K562 (cell line): ENCODE data around the gene RARRES2. TPM values are rescaled to one million over a fixed set of nuclear protein-coding genes. Genes with fewer than 3 reads are reported as not detected.

Experiments
- ARHGAP35 ChIP-seq: fragments of 450-650 bp; IDR thresholded peaks from 2 replicates; pipeline ENCODE4 v1.6.1; 2018; ENCODE audit not compliant: partially characterized antibody
- BACH1 ChIP-seq: fragments of 200-800 bp; sonication (Bioruptor generic); IDR thresholded peaks from 2 replicates; pipeline ENCODE4 v1.6.1; 2016; ENCODE audit warnings: missing genetic modification characterization, missing compliant biosample characterization
- CBFA2T3 ChIP-seq: fragments of 450-650 bp; IDR thresholded peaks from 2 replicates; pipeline ENCODE4 v1.6.1; 2017
- CREB3 ChIP-seq: fragments of 450-650 bp; conservative IDR thresholded peaks from 2 replicates; pipeline ENCODE4 v1.6.1; 2016; ENCODE audit warnings: missing genetic modification characterization, low read depth, mild to moderate bottlenecking, missing compliant biosample characterization, moderate library complexity
- DIDO1 ChIP-seq: fragments of 450-650 bp; IDR thresholded peaks from 2 replicates; pipeline ENCODE4 v1.6.1; 2016; ENCODE audit warnings: low read depth, missing biosample characterization, missing genetic modification characterization
- E2F3 ChIP-seq: fragments of 250-450 bp; sonication (Bioruptor Pico); IDR thresholded peaks from 2 replicates; pipeline ENCODE4 v1.4.0; 2020; ENCODE audit warnings: mild to moderate bottlenecking
- EGR1 ChIP-seq: fragments of 450-650 bp; conservative IDR thresholded peaks from 2 replicates; pipeline ENCODE4 v1.6.1; 2017; ENCODE audit warnings: mild to moderate bottlenecking
- FOXO4 ChIP-seq: fragments of 450-650 bp; formaldehyde crosslinking; IDR thresholded peaks from 2 replicates; pipeline ENCODE4 v1.4.0; 2020; ENCODE audit warnings: mild to moderate bottlenecking, moderate library complexity
- GTF2A2 ChIP-seq: IDR thresholded peaks from 2 replicates; pipeline ENCODE4 v1.6.1; 2016; ENCODE audit warnings: mild to moderate bottlenecking, missing genetic modification characterization, missing compliant biosample characterization
- ILF3 ChIP-seq: fragments of 450-650 bp; IDR thresholded peaks from 2 replicates; pipeline ENCODE4 v1.6.1; 2018; ENCODE audit warnings: antibody characterized with exemption, mild to moderate bottlenecking, moderate library complexity, borderline replicate concordance
- KLF6 ChIP-seq: fragments of 250-450 bp; sonication (Bioruptor Pico); IDR thresholded peaks from 2 replicates; pipeline ENCODE4 v1.4.0; 2020; ENCODE audit warnings: mild to moderate bottlenecking, moderate library complexity, borderline replicate concordance
- LCOR ChIP-seq: sonication (generic); formaldehyde crosslinking; IDR thresholded peaks from 2 replicates; pipeline ENCODE4 v1.8.0; 2022; ENCODE audit warnings: mild to moderate bottlenecking, missing genetic modification reagents
- POLR2H ChIP-seq: IDR thresholded peaks from 2 replicates; pipeline ENCODE4 v1.6.1; 2016; ENCODE audit warnings: missing genetic modification characterization, low read depth, mild to moderate bottlenecking, control low read depth, missing compliant biosample characterization, moderate library complexity
- SAFB ChIP-seq: fragments of 200-400 bp; formaldehyde crosslinking; IDR thresholded peaks from 2 replicates; pipeline ENCODE4 v1.6.1; 2017; ENCODE audit warnings: low read depth, low read length, borderline replicate concordance
- SLC30A9 ChIP-seq: fragments of 250-450 bp; sonication (Bioruptor Pico); IDR thresholded peaks from 2 replicates; pipeline ENCODE4 v1.8.0; 2022; ENCODE audit warnings: mild to moderate bottlenecking, moderate library complexity
- ZMIZ1 ChIP-seq, 2 experiments: fragments of 150-350 bp in 1 of 2; IDR thresholded peaks; 2 replicates each; pipeline ENCODE4 v1.6.1; 2012 to 2016; ENCODE audit warnings: low read depth in 2 of 2, low read length in 2 of 2, mild to moderate bottlenecking in 1 of 2, moderate library complexity in 1 of 2
- ZNF316 ChIP-seq: fragments of 450-650 bp; IDR thresholded peaks from 2 replicates; pipeline ENCODE4 v1.6.1; 2016
- ZNF589 ChIP-seq: fragments of 200-800 bp; sonication (Bioruptor generic); IDR thresholded peaks from 2 replicates; pipeline ENCODE4 v1.6.1; 2016; ENCODE audit warnings: low read depth, missing genetic modification characterization, missing compliant biosample characterization
- polyA plus RNA-seq, 8 experiments: library from polyadenylated mRNA; depleted of rRNA in 4 of 8; stranded (reverse) in 5 of 8; unstranded in 3 of 8; fragments of >200 nt; fragmentation: Nextera tagmentation in 2 of 8; fragmentation: Illumina TruSeq in 1 of 8; extraction: Ambion mirVana in 2 of 8; extraction: Trizol in 1 of 8; gene quantifications; 2 replicates each; pipeline versions ENCODE4 v1.2.1 to v1.2.3, GENCODE V29; 2011 to 2014; ENCODE audit warnings: inconsistent platforms in 1 of 8, missing spikeins in 1 of 8
- total RNA-seq, 7 experiments: library from RNA; depleted of rRNA in 6 of 7; stranded (reverse); fragments of >200 nt in 6 of 7; fragmentation: Illumina TruSeq in 2 of 7; extraction: Trizol in 2 of 7; gene quantifications; 2 replicates each; pipeline versions ENCODE4 v1.2.1 to v1.2.3, GENCODE V29; 2011 to 2021; ENCODE audit warnings: low replicate concordance in 1 of 7
- TF ChIP-seq, protein P1 (sequence below): sonication (generic); formaldehyde crosslinking; IDR thresholded peaks from 2 replicates; pipeline ENCODE4 v1.9.0; 2022; ENCODE audit warnings: mild to moderate bottlenecking, missing genetic modification reagents
- TF ChIP-seq, protein P2 (sequence below), 3 experiments: fragments of 200-800 bp in 1 of 3; sonication (Bioruptor generic) in 1 of 3; sonication (generic) in 1 of 3; formaldehyde crosslinking in 1 of 3; IDR thresholded peaks; 2 replicates each; pipeline versions ENCODE4 v1.6.1 to v1.8.0; 2016 to 2022; ENCODE audit warnings: mild to moderate bottlenecking in 2 of 3, missing compliant biosample characterization in 2 of 3, missing genetic modification characterization in 2 of 3, missing genetic modification reagents in 1 of 3

Gene RARRES2
- total and polyA plus RNA-seq, 9 of the 15 experiments (the other 6 are each of a cell fraction or from before 2014, with no cell fraction given), result 0.11 to 1.7 (median 0.23) TPM; not detected in 6

DNA sequence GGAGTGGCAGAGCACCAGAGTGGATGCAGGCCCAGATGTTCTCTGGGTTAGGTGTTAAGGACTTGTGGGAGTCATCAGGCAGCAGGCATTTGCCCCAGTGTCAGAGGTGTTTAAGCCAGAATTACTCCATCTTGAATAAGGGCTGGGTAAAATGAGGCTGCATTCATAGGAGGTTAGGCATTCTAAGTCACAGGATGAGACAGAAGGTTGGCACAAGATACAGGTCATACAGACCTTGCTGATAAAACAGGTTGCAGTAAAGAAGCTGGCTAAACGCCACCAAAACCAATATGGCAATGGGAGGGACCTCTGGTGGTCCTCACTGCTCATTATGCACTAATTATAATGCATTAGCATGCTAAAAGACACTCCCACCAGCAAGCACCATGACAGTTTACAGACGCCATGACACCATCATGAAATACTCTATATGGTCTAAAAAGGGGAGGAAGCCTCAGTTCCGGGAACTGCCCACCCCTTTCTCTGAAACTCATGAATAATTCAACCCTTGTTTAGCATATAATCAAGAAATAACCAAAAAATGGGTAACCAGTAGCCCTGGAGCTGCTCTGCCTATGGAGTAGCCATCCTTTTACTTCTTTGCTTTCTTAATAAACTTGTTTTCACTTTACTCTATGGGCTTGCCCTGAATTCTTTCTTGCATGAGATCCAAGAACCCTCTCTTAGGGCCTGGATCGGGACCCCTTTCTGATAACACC is 19.2 kb downstream of the RARRES2 start (continued):
- TF ChIP-seq CBFA2T3, result peak; percentile 52; the same call in 1 of the 2 replicates
- TF ChIP-seq SLC30A9 (CRISPR knock-in tag), result 0 out of 2 replicates have a peak, but pooled peaks have one; percentile 60
- 0 out of 2 replicates have a peak, but pooled peaks have one; percentile 78 for TF ChIP-seq LCOR
- TF ChIP-seq GTF2A2, result peak; percentile 87
- peak; percentile 70; the same call in 1 of the 2 replicates for TF ChIP-seq E2F3 (CRISPR knock-in tag)
- peak; percentile 87 for TF ChIP-seq BACH1
- TF ChIP-seq ARHGAP35, result no peak
- peak; percentile 98 for TF ChIP-seq CREB3 (tag)
- peak; percentile 53; the same call in 1 of the 2 replicates for TF ChIP-seq ILF3
- TF ChIP-seq POLR2H (tag), result peak; percentile 95
- TF ChIP-seq ZMIZ1 (IDR thresholded peaks at IDR 0.05; ENCODE audit: low read depth in 2 of 2, low read length in 2 of 2), result peak in 1 of 2 experiments; percentile 28; a peak in 1 of 4 replicates
- peak; percentile 66; the same call in 1 of the 2 replicates for TF ChIP-seq DIDO1 (tag)
- TF ChIP-seq ZNF316, result peak; percentile 11; the same call in 1 of the 2 replicates
- TF ChIP-seq, protein P1, sequence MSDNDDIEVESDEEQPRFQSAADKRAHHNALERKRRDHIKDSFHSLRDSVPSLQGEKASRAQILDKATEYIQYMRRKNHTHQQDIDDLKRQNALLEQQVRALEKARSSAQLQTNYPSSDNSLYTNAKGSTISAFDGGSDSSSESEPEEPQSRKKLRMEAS (CRISPR knock-in tag), result no peak
- TF ChIP-seq FOXO4 (CRISPR knock-in tag), result peak; percentile 91; the same call in 1 of the 2 replicates
- TF ChIP-seq SAFB, result no peak
- TF ChIP-seq, protein P2, sequence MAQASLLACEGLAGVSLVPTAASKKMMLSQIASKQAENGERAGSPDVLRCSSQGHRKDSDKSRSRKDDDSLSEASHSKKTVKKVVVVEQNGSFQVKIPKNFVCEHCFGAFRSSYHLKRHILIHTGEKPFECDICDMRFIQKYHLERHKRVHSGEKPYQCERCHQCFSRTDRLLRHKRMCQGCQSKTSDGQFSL (CRISPR knock-in tag; IDR thresholded peaks at IDR 0.05), result no peak
- TF ChIP-seq, protein P2 (tag; IDR thresholded peaks at IDR 0.05), result peak in 1 of 2 experiments; percentile 91; a peak in 2 of 4 replicates
- TF ChIP-seq KLF6 (CRISPR knock-in tag), result peak; percentile 92
- 0 out of 2 replicates have a peak, but pooled peaks have one; percentile 46 for TF ChIP-seq ZNF589
- peak; percentile 50; the same call in 1 of the 2 replicates for TF ChIP-seq EGR1
